SU-DHL-6 (cell line): ENCODE measurements around the gene WNT3.

Experiments used
- H2AFZ ChIP-seq: fragments of 200-600 bp; sonication (generic); 2 replicates; pipeline ENCODE4 v1.6.1; 2014; ENCODE audit warnings: low read depth, mild to moderate bottlenecking, moderate library complexity, mixed read lengths, antibody characterized with exemption, low read length; ENCODE audit not compliant: severe bottlenecking
- H3F3A ChIP-seq: fragments of 200-600 bp; shearing (Covaris generic); 2 replicates; pipeline ENCODE4 v1.6.0; 2016; ENCODE audit warnings: antibody characterized with exemption, mild to moderate bottlenecking; ENCODE audit not compliant: insufficient read depth
- H3K27ac ChIP-seq: fragments of 200-600 bp; sonication (generic); 2 replicates; pipeline ENCODE4 v1.5.1; 2016; ENCODE audit warnings: low read depth, mild to moderate bottlenecking, low read length, moderate library complexity, mixed read lengths
- H3K27me3 ChIP-seq: fragments of 200-600 bp; sonication (generic), shearing (Covaris generic); 2 replicates; pipeline ENCODE4 v1.6.0; 2014; ENCODE audit warnings: mild to moderate bottlenecking, low read length
- H3K36me3 ChIP-seq: fragments of 200-600 bp; sonication (generic); 2 replicates; pipeline ENCODE4 v1.6.1; 2014; ENCODE audit warnings: mild to moderate bottlenecking, low read length, mixed read lengths
- H3K4me2 ChIP-seq: fragments of 300-600, 200-600 bp; shearing (Covaris generic), sonication (generic); 2 replicates; pipeline ENCODE4 v1.6.0; 2014; ENCODE audit warnings: low read length, low read depth, mild to moderate bottlenecking; ENCODE audit not compliant: poor library complexity, severe bottlenecking
- H3K4me3 ChIP-seq: fragments of 200-600 bp; sonication (generic); 2 replicates; pipeline ENCODE4 v1.5.1; 2014; ENCODE audit warnings: antibody characterized with exemption, low read length, mild to moderate bottlenecking, mixed read lengths; ENCODE audit not compliant: insufficient read depth, poor library complexity, severe bottlenecking
- H3K79me2 ChIP-seq: fragments of 200-600 bp; sonication (generic); 2 replicates; pipeline ENCODE4 v1.6.1; 2014; ENCODE audit warnings: mild to moderate bottlenecking, low read length, moderate library complexity; ENCODE audit not compliant: insufficient read depth
- H3K9ac ChIP-seq: fragments of 200-600 bp; sonication (generic); 2 replicates; pipeline ENCODE4 v1.7.0; 2014; ENCODE audit warnings: mild to moderate bottlenecking, low read length
- H3K9me2 ChIP-seq: fragments of 200-600 bp; sonication (generic); replicated peaks from 2 replicates; pipeline ENCODE4 v1.6.1; 2014; ENCODE audit warnings: low read length; ENCODE audit not compliant: insufficient read depth
- H3K9me3 ChIP-seq: fragments of 200-600 bp; sonication (generic); 2 replicates; pipeline ENCODE4 v1.6.1; 2014; ENCODE audit warnings: low read length, mixed read lengths; ENCODE audit not compliant: insufficient read depth
- H4K20me1 ChIP-seq: fragments of 200-600 bp; sonication (generic); 2 replicates; pipeline ENCODE4 v1.6.1; 2014; ENCODE audit warnings: low read depth, mild to moderate bottlenecking, antibody characterized with exemption, low read length, moderate library complexity, mixed read lengths
- CTCF ChIP-seq: fragments of 200-600 bp; sonication (generic); IDR thresholded peaks from one replicate; pipeline ENCODE4 v1.5.1; 2017; ENCODE audit warnings: antibody characterized with exemption, mild to moderate bottlenecking, low read length, moderate library complexity; ENCODE audit not compliant: insufficient read depth, poor library complexity, severe bottlenecking
- EZH2phosphoT487 ChIP-seq: fragments of 200-600 bp; sonication (generic), shearing (Covaris generic); conservative IDR thresholded peaks from 2 replicates; pipeline ENCODE4 v1.6.1; 2018; ENCODE audit warnings: mild to moderate bottlenecking, antibody characterized with exemption, low read length, moderate library complexity, mixed read lengths

WNT3 gene

GRCh38 chr17:46785696-46786095, 32.8 kb downstream of the WNT3 start:
- Histone ChIP-seq H3K4me3 (no peak overlapping the region), H3F3A (no peaks in the 10 kb centered on the region), H3K27ac (no peak overlapping the region), H3K9ac (no peak overlapping the region), H3K36me3 (no peaks in the 10 kb centered on the region), H3K79me2 (no peaks in the 10 kb centered on the region), H3K27me3 (no peaks in the 10 kb centered on the region), H3K4me2 (no peak overlapping the region), H3K9me3 (no peaks in the 10 kb centered on the region), H2AFZ (no peak overlapping the region), H3K9me2 (no peaks in the 10 kb centered on the region), H4K20me1 (no peaks in the 10 kb centered on the region)
- TF ChIP-seq EZH2phosphoT487 (no peak), CTCF (no peak)

GRCh38 chr17:46783031-46783593, 35.4 kb downstream of the WNT3 start:
- H3F3A ChIP-seq = no peaks in the 10 kb centered on the region
- H4K20me1 ChIP-seq = no peaks in the 10 kb centered on the region
- H3K27me3 ChIP-seq = no peaks in the 10 kb centered on the region
- no peak overlapping the region for H3K4me3 ChIP-seq
- no peaks in the 10 kb centered on the region for H3K9me2 ChIP-seq
- no peak overlapping the region for H2AFZ ChIP-seq
- H3K4me2 ChIP-seq = no peak overlapping the region
- no peaks in the 10 kb centered on the region for H3K36me3 ChIP-seq
- H3K9me3 ChIP-seq = no peaks in the 10 kb centered on the region
- TF ChIP-seq EZH2phosphoT487 (no peak), CTCF (no peak)
- no peaks in the 10 kb centered on the region for H3K79me2 ChIP-seq
- H3K27ac ChIP-seq = no peak overlapping the region
- no peak overlapping the region for H3K9ac ChIP-seq

GRCh38 chr17:46782250-46782953, 36.1 kb downstream of the WNT3 start:
- H3K4me3 ChIP-seq = no peak overlapping the region
- no peaks in the 10 kb centered on the region for H3K9me2 ChIP-seq
- H3K79me2 ChIP-seq = no peaks in the 10 kb centered on the region
- TF ChIP-seq EZH2phosphoT487 (no peak), CTCF (peak; percentile 48)
- H3K9ac ChIP-seq = no peak overlapping the region
- H4K20me1 ChIP-seq = no peaks in the 10 kb centered on the region
- H3K27me3 ChIP-seq = no peaks in the 10 kb centered on the region
- H3K9me3 ChIP-seq = no peaks in the 10 kb centered on the region
- no peak overlapping the region for H3K4me2 ChIP-seq
- H3K36me3 ChIP-seq = no peaks in the 10 kb centered on the region
- no peaks in the 10 kb centered on the region for H3F3A ChIP-seq
- no peak overlapping the region for H3K27ac ChIP-seq
- H2AFZ ChIP-seq = no peak overlapping the region
